Epithelial cell of proximal tubule (primary cell): ENCODE results near the gene WBP1L. TPM values are rescaled to one million over a fixed set of nuclear protein-coding genes. Genes with fewer than 3 reads are reported as not detected.

ENCODE experiments used
- DNase-seq: peaks from one replicate; pipeline ENCODE4 v3.0.0-alpha.2; 2011; ENCODE audit warnings: low read depth
- H3K4me3 ChIP-seq: 2 replicates; pipeline ENCODE4 v1.5.1; 2011; ENCODE audit warnings: low read depth, mild to moderate bottlenecking, low read length
- CTCF ChIP-seq: conservative IDR thresholded peaks from 2 replicates; pipeline ENCODE4 v1.5.1; 2012; ENCODE audit warnings: low read depth, mild to moderate bottlenecking, low read length
- total RNA-seq: library from RNA; depleted of rRNA; stranded (reverse); fragments of >200 nt; gene quantifications from 2 replicates; pipeline ENCODE4 v1.2.3, GENCODE V29; 2015

Gene WBP1L
- total RNA-seq, 1 donor from 2014 or later = 18.4 TPM

GRCh38 chr10:102767428-102768160, 23.8 kb downstream of the WBP1L start:
- no peak for DNase-seq
- TF ChIP-seq CTCF = no peak
- H3K4me3 ChIP-seq = no peak overlapping the region

- no peak overlapping the region for H3K4me3 ChIP-seq
- no peak for TF ChIP-seq CTCF
- DNase-seq = no peak
These were observed 25.8 kb downstream of the WBP1L start for GRCh38 chr10:102769375-102770107.

GRCh38 chr10:102770108-102770482, 26.3 kb downstream of the WBP1L start:
- H3K4me3 ChIP-seq = no peak overlapping the region
- TF ChIP-seq CTCF = no peak
- no peak for DNase-seq

GRCh38 chr10:102770792-102771191, 27.0 kb downstream of the WBP1L start:
- no peak overlapping the region for H3K4me3 ChIP-seq
- no peak for TF ChIP-seq CTCF
- no peak for DNase-seq

- TF ChIP-seq CTCF = no peak
These were observed 29.6 kb downstream of the WBP1L start for GRCh38 chr10:102773320-102773719.

GRCh38 chr10:102773986-102774385, 30.2 kb downstream of the WBP1L start:
- no peak for DNase-seq
- no peak for TF ChIP-seq CTCF
- no peak overlapping the region for H3K4me3 ChIP-seq

More at GRCh38 chr10:102773320-102773719, 29.6 kb downstream of the WBP1L start:
- DNase-seq = no peak
- H3K4me3 ChIP-seq = no peak overlapping the region
